ENCODE data around the gene CYP26A1.
A peak's percentile ranks its signal among the peaks of the same experiment; 100 is the strongest.

CYP26A1 gene

GRCh38 chr10:93123766-93124165 lies 50.1 kb downstream of the CYP26A1 start:
- H3K9me3 ChIP-seq, result no peaks in the 10 kb centered on the region
- H3K4me1 ChIP-seq, result no peaks in the 10 kb centered on the region
- TF ChIP-seq, protein P1, sequence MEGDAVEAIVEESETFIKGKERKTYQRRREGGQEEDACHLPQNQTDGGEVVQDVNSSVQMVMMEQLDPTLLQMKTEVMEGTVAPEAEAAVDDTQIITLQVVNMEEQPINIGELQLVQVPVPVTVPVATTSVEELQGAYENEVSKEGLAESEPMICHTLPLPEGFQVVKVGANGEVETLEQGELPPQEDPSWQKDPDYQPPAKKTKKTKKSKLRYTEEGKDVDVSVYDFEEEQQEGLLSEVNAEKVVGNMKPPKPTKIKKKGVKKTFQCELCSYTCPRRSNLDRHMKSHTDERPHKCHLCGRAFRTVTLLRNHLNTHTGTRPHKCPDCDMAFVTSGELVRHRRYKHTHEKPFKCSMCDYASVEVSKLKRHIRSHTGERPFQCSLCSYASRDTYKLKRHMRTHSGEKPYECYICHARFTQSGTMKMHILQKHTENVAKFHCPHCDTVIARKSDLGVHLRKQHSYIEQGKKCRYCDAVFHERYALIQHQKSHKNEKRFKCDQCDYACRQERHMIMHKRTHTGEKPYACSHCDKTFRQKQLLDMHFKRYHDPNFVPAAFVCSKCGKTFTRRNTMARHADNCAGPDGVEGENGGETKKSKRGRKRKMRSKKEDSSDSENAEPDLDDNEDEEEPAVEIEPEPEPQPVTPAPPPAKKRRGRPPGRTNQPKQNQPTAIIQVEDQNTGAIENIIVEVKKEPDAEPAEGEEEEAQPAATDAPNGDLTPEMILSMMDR (IDR thresholded peaks at IDR 0.05; ENCODE audit: low read depth, low read length), result no peak
- H3K4me3 ChIP-seq (ENCODE audit: low read depth, low read length), result no peak overlapping the region
- H3K36me3 ChIP-seq, result no peaks in the 10 kb centered on the region
- DNase-seq, result no peak
- H3K27me3 ChIP-seq, result no peaks in the 10 kb centered on the region

- TF ChIP-seq, protein P1 (IDR thresholded peaks at IDR 0.05; ENCODE audit: low read depth, low read length), result no peak
- no peak overlapping the region for H3K4me3 ChIP-seq (ENCODE audit: low read depth, low read length)
- no peaks in the 10 kb centered on the region for H3K36me3 ChIP-seq
- DNase-seq, result no peak
- no peaks in the 10 kb centered on the region for H3K9me3 ChIP-seq
- H3K27me3 ChIP-seq, result no peaks in the 10 kb centered on the region
- no peaks in the 10 kb centered on the region for H3K4me1 ChIP-seq
Observed at GRCh38 chr10:93124580-93125318, 51.1 kb downstream of the CYP26A1 start.

GRCh38 chr10:93125966-93126365 lies 52.3 kb downstream of the CYP26A1 start:
- no peak for DNase-seq
- no peaks in the 10 kb centered on the region for H3K9me3 ChIP-seq
- H3K36me3 ChIP-seq, result no peaks in the 10 kb centered on the region
- no peaks in the 10 kb centered on the region for H3K27me3 ChIP-seq
- TF ChIP-seq, protein P1 (IDR thresholded peaks at IDR 0.05; ENCODE audit: low read depth, low read length), result no peak
- no peaks in the 10 kb centered on the region for H3K4me1 ChIP-seq
- H3K4me3 ChIP-seq (ENCODE audit: low read depth, low read length), result no peak overlapping the region

DNA sequence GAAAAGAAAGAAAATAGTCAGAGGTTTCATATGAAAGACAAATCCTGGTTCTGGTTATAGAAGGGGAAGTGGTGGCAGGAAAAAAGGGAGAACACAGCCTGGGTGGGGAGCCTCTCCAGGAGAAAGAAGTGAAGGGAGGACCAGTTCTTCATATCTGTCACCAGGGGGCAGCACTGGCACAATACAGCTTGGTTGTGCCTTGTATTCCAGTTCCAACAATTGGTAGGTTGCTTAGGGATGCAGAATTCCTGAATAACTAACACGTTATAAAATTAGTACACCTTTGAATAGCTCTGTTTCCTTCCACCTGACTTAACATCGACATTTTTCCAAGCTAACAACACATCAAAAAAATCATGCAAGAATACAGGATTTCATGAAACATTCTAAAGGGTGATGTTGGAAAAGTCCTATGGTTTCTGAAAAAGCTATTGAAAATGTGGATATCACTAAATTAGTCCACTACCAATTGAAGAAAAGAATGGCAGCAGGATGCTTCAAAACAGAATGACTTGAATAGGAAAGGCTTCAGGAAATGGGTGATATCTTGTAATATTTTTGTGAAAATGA lies 52.9 kb downstream of the CYP26A1 start:
- no peak for DNase-seq

More for the DNA sequence above, 52.9 kb downstream of the CYP26A1 start:
- Histone ChIP-seq H3K4me1 (no peaks in the 10 kb centered on the region), H3K36me3 (no peaks in the 10 kb centered on the region), H3K27me3 (no peaks in the 10 kb centered on the region), H3K4me3 (ENCODE audit: low read depth, low read length) (no peak overlapping the region), H3K9me3 (no peaks in the 10 kb centered on the region)
- TF ChIP-seq, protein P1 (IDR thresholded peaks at IDR 0.05; ENCODE audit: low read depth, low read length), result peak; percentile 60
